HT-29 (cell line): ENCODE data around the gene CEP128. TPM values are rescaled to one million over a fixed set of nuclear protein-coding genes. Genes with fewer than 3 reads are reported as not detected.
A peak's percentile ranks its signal among the peaks of the same experiment; 100 is the strongest.

Experiments
- DNase-seq: peaks from one replicate; pipeline ENCODE4 v3.0.0-alpha.2; 2015; ENCODE audit warnings: low spot score
- small RNA-seq: library from RNA; depleted of rRNA; stranded (forward); fragments of <200 nt; gene quantifications from one replicate; pipeline ENCODE3, GENCODE V24; 2014
- total RNA-seq: library from RNA; depleted of rRNA; stranded (reverse); fragments of >200 nt; shearing (Covaris generic); gene quantifications from 2 replicates; pipeline ENCODE4 v1.2.3, GENCODE V29; 2014; rRNA removed

The CEP128 gene
- total RNA-seq, 1 experiment from 2014 or later, result 2.6 TPM

- DNase-seq, result no peak
These were observed 447.9 kb downstream of the CEP128 start for GRCh38 chr14:80493620-80494019.

GRCh38 chr14:80491650-80492049, 449.9 kb downstream of the CEP128 start:
- no peak for DNase-seq

- DNase-seq, result peak; percentile 42
These were observed 450.4 kb downstream of the CEP128 start for GRCh38 chr14:80491131-80491530.

GRCh38 chr14:80489513-80489912, 452.0 kb downstream of the CEP128 start:
- no peak for DNase-seq

GRCh38 chr14:80485764-80486163, 455.8 kb downstream of the CEP128 start:
- DNase-seq, result no peak

GRCh38 chr14:80483331-80483730, 458.2 kb downstream of the CEP128 start:
- DNase-seq, result no peak

GRCh38 chr14:80477388-80478160, 464.0 kb downstream of the CEP128 start:
- DNase-seq, result no peak

- no peak for DNase-seq
These were observed 466.5 kb downstream of the CEP128 start for GRCh38 chr14:80475074-80475473.

GRCh38 chr14:80468331-80469122, 473.0 kb downstream of the CEP128 start:
- no peak for DNase-seq

GRCh38 chr14:80465546-80466220, 475.9 kb downstream of the CEP128 start:
- no peak for DNase-seq

GRCh38 chr14:80464531-80465149, 476.9 kb downstream of the CEP128 start:
- DNase-seq, result no peak

GRCh38 chr14:80456209-80456608, 485.3 kb downstream of the CEP128 start:
- no peak for DNase-seq

- no peak for DNase-seq
These were observed 486.5 kb downstream of the CEP128 start for GRCh38 chr14:80455031-80455430.

- DNase-seq, result no peak
These were observed 493.3 kb downstream of the CEP128 start for GRCh38 chr14:80448267-80448666.

GRCh38 chr14:80447392-80447791, 494.1 kb downstream of the CEP128 start:
- no peak for DNase-seq

Small RNA genes within 50 kb of the gene (small RNA-seq; reads per million reads assigned to genes)
- not detected for gene AC022404.1

Other genes starting within 250 kb of the CEP128 start
- gene TSHR, start 13.9 kb upstream of the CEP128 start, total RNA-seq, result not detected in 2 replicates